Keratinocyte (primary cell): ENCODE results near the gene VSIG10L2. TPM values are rescaled to one million over a fixed set of nuclear protein-coding genes. Genes with fewer than 3 reads are reported as not detected.
A peak's percentile ranks its signal among the peaks of the same experiment; 100 is the strongest.

Source experiments
- DNase-seq: peaks from one replicate; pipeline ENCODE4 v3.0.0-alpha.2; 2011; ENCODE audit warnings: low read depth, missing footprints, low spot score
- FAIRE-seq: peaks from 2 replicates; lab custom pipeline; 2011; peaks lifted over from hg19 to GRCh38; lab: Jason Lieb, UNC
- H2AFZ ChIP-seq: 2 replicates; pipeline ENCODE4 v1.6.0; 2012; ENCODE audit warnings: low read length, control low read depth, inconsistent platforms; ENCODE audit not compliant: control insufficient read depth
- H3K27ac ChIP-seq: 2 replicates; pipeline ENCODE4 v1.5.1; 2011; ENCODE audit warnings: low read length; ENCODE audit not compliant: control insufficient read depth, insufficient read depth
- H3K27me3 ChIP-seq: 3 replicates; pipeline ENCODE4 v1.6.0; 2011; ENCODE audit warnings: low read length; ENCODE audit not compliant: control insufficient read depth, insufficient read depth; ENCODE audit errors: extremely low read depth
- H3K36me3 ChIP-seq, 2 experiments: 2 replicates in 1 of 2; 3 replicates in 1 of 2; pipeline ENCODE4 v1.5.1; 2011; ENCODE audit warnings: low read length in 2 of 2, mild to moderate bottlenecking in 1 of 2; ENCODE audit not compliant: control insufficient read depth in 2 of 2, insufficient read depth in 2 of 2; ENCODE audit errors: extremely low read depth in 1 of 2
- H3K4me1 ChIP-seq: 3 replicates; pipeline ENCODE4 v1.5.1; 2011; ENCODE audit warnings: low read length; ENCODE audit not compliant: control insufficient read depth, insufficient read depth; ENCODE audit errors: extremely low read depth
- H3K4me2 ChIP-seq: 3 replicates; pipeline ENCODE4 v1.6.0; 2011; ENCODE audit warnings: low read depth, low read length; ENCODE audit not compliant: control insufficient read depth, insufficient read depth; ENCODE audit errors: extremely low read depth
- H3K4me3 ChIP-seq, 3 experiments: fragments of 200-600 bp in 1 of 3; sonication (generic) in 1 of 3; 2 replicates in 2 of 3; 3 replicates in 1 of 3; pipeline ENCODE4 v1.5.1; 2011 to 2016; ENCODE audit warnings: low read length in 3 of 3, mild to moderate bottlenecking in 3 of 3, control low read depth in 2 of 3, inconsistent platforms in 1 of 3, low read depth in 1 of 3, mixed read lengths in 1 of 3, mixed run types in 1 of 3, moderate library complexity in 1 of 3; ENCODE audit not compliant: control insufficient read depth in 2 of 3, insufficient read depth in 2 of 3; ENCODE audit errors: extremely low read depth in 1 of 3
- H3K79me2 ChIP-seq: 2 replicates; pipeline ENCODE4 v1.6.0; 2012; ENCODE audit warnings: low read length; ENCODE audit not compliant: control insufficient read depth, insufficient read depth
- H3K9ac ChIP-seq: 3 replicates; pipeline ENCODE4 v1.6.0; 2011; ENCODE audit warnings: low read length; ENCODE audit not compliant: control insufficient read depth, insufficient read depth; ENCODE audit errors: extremely low read depth
- H3K9me1 ChIP-seq: 3 replicates; pipeline ENCODE4 v1.6.0; 2011; ENCODE audit warnings: low read length; ENCODE audit not compliant: control insufficient read depth, insufficient read depth; ENCODE audit errors: extremely low read depth
- H3K9me3 ChIP-seq: 2 replicates; pipeline ENCODE4 v1.5.1; 2012; ENCODE audit warnings: low read depth, low read length; ENCODE audit not compliant: control insufficient read depth
- H4K20me1 ChIP-seq: 3 replicates; pipeline ENCODE4 v1.6.0; 2011; ENCODE audit warnings: low read length; ENCODE audit not compliant: control insufficient read depth, insufficient read depth; ENCODE audit errors: extremely low read depth
- EZH2 ChIP-seq: IDR thresholded peaks from one replicate; pipeline ENCODE4 v1.6.1; 2012; ENCODE audit warnings: inconsistent platforms, mild to moderate bottlenecking, low read length, moderate library complexity
- dilution Hi-C: fragments of 300-500 bp; cut with MboI; formaldehyde crosslinking; loops from one replicate; pipeline ENCODE4 v1.7.0; 2020; ENCODE audit warnings: low sequenced_read_pairs; ENCODE audit not compliant: extremely low pct_ligation_motif_present
- polyA plus RNA-seq, 5 experiments: library from polyadenylated mRNA; depleted of rRNA in 3 of 5; stranded (reverse) in 3 of 5; stranded (forward) in 1 of 5; unstranded in 1 of 5; fragments of >200 nt; gene quantifications; 1 replicate in 1 of 5; 2 replicates in 3 of 5; 3 replicates in 1 of 5; pipeline versions ENCODE4 v1.2.1 to v1.2.3, GENCODE V29; 2011 to 2012; ENCODE audit warnings: missing spikeins in 2 of 5, low read depth in 1 of 5, low replicate concordance in 1 of 5
- TF ChIP-seq, protein P1 (sequence below), 3 experiments: IDR thresholded peaks in 1 of 3; conservative IDR thresholded peaks in 1 of 3; optimal IDR thresholded peaks in 1 of 3; 2 replicates in 2 of 3; 3 replicates in 1 of 3; pipeline versions ENCODE3 to v1.5.1; 2011; ENCODE audit warnings: low read length in 3 of 3, mild to moderate bottlenecking in 3 of 3, moderate library complexity in 2 of 3, control low read depth in 1 of 3, inconsistent platforms in 1 of 3; ENCODE audit not compliant: insufficient read depth in 2 of 3; ENCODE audit errors: extremely low read depth in 1 of 3

The VSIG10L2 gene
- polyA plus RNA-seq, 1 donor (not counting 4 experiments of a cell fraction or from before 2014, with no cell fraction given): 0.09 TPM

DNA sequence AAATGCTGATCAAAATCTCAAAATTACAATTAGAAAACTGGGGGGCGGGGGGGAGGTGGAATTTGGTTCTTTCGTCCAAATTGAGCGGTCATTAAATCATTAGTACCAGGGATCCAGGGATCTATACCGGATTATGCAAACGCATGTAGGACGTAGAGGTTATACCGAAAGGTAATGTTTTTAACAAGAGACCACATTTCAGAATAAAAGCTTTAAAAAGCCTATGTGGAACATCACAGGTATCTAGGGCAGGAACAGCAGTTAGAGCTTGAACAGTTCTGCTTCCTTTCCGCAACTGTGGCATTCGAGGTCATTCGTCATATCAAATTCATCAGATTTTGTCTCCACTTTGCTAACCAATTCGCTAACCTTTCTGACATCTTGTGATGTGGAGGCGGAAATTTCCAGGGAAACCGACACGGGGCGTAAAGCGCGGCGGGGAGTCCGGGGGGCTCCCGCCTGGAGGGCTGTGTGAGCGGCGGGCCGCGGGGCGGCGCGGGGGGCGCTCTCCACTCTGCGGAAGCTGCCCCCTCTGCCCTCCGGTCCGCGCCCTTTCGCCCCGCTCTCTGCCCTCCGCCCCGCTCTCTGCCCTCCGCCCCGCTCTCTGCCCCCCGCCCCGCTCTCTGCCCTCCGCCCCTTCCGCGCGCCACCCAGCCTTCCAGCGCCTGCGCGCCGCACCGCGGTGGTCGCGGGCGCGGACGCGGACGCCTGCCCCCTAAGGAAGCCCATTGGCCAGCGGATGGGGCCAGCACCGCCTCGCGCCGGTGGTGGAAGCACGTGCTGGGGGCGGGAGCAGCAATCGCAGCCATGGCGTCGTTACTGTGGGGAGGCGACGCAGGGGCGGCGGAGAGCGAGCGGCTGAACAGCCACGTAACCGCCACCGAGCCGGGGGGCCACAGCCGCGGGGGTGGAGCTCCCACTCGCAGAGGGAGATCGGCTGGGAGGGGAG, 41.9 kb upstream of the VSIG10L2 start, which contains the start of gene DDX25:
Gene DDX25 (plus strand): TSS at position 798 of the 949 bp plus-strand sequence. CDS start 10 bp downstream, at position 808.
- peaks cover 22% of the 10 kb centered on the region for H3K79me2 ChIP-seq
- peak within 1 kb of the TSS; percentile 18 to 83 (median 67) for H3K4me3 ChIP-seq
- dilution Hi-C loops: no loop called here
- no peaks in the 10 kb centered on the region for H3K9me1 ChIP-seq
- H3K27me3 ChIP-seq: peaks cover 20% of the 10 kb centered on the region
- no peak for FAIRE-seq
- peak within 1 kb of the TSS; percentile 84 for H3K4me2 ChIP-seq
- H3K9ac ChIP-seq: no peak within 1 kb of the TSS
- H3K9me3 ChIP-seq: no peaks in the 10 kb centered on the region
- peak; percentile 81 for TF ChIP-seq EZH2
- TF ChIP-seq, protein P1, sequence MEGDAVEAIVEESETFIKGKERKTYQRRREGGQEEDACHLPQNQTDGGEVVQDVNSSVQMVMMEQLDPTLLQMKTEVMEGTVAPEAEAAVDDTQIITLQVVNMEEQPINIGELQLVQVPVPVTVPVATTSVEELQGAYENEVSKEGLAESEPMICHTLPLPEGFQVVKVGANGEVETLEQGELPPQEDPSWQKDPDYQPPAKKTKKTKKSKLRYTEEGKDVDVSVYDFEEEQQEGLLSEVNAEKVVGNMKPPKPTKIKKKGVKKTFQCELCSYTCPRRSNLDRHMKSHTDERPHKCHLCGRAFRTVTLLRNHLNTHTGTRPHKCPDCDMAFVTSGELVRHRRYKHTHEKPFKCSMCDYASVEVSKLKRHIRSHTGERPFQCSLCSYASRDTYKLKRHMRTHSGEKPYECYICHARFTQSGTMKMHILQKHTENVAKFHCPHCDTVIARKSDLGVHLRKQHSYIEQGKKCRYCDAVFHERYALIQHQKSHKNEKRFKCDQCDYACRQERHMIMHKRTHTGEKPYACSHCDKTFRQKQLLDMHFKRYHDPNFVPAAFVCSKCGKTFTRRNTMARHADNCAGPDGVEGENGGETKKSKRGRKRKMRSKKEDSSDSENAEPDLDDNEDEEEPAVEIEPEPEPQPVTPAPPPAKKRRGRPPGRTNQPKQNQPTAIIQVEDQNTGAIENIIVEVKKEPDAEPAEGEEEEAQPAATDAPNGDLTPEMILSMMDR (optimal IDR thresholded peaks at IDR 0.05 in 1 of 3, IDR thresholded peaks at IDR 0.05 in 1 of 3, conservative IDR thresholded peaks at IDR 0.05 in 1 of 3; ENCODE audit: extremely low read depth in 1 of 3, insufficient read depth in 2 of 3, low read length in 3 of 3): no peak
- peaks cover 7% of the 10 kb centered on the region for H3K4me1 ChIP-seq
- H2AFZ ChIP-seq: no peak within 1 kb of the TSS
- peaks cover 6 to 8% of the 10 kb centered on the region in 2 experiments for H3K36me3 ChIP-seq
- H3K27ac ChIP-seq: no peak within 1 kb of the TSS
- no peaks in the 10 kb centered on the region for H4K20me1 ChIP-seq
- DNase-seq: no peak

DNA sequence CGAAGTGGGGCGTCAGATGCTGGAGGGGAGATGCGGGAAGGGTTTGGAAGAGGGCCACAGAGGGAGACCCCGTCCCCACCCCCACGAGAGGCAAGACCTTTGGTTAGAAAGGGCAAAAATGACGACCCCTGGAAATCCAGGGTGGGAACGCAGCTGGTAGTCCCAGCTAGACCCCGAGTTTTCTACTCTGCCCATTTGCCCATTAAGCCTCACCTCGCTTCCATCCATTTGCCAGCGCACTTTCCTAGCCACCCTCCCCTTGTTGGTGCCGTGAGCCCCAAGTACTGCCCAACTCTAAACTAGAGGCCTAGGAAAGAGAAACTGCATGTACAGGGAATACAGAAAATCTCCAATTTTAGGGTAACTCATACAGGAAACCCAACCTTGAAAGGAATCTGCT, 41.2 kb upstream of the VSIG10L2 start:
- Histone ChIP-seq H3K9me1 (no peaks in the 10 kb centered on the region), H3K27ac (no peak overlapping the region), H3K9ac (no peak overlapping the region), H3K36me3 (peaks cover 1 to 3% of the 10 kb centered on the region in 2 experiments), H3K79me2 (peaks cover 15% of the 10 kb centered on the region), H3K27me3 (peaks cover 20% of the 10 kb centered on the region), H3K4me2 (no peak overlapping the region), H2AFZ (no peak overlapping the region), H3K9me3 (no peaks in the 10 kb centered on the region), H3K4me3 (no peak overlapping the region), H4K20me1 (no peaks in the 10 kb centered on the region), H3K4me1 (peaks cover 7% of the 10 kb centered on the region)
- DNase-seq (no peak), FAIRE-seq (no peak)
- dilution Hi-C loops: no loop called here
- TF ChIP-seq, protein P1 (optimal IDR thresholded peaks at IDR 0.05 in 1 of 3, IDR thresholded peaks at IDR 0.05 in 1 of 3, conservative IDR thresholded peaks at IDR 0.05 in 1 of 3; ENCODE audit: extremely low read depth in 1 of 3, insufficient read depth in 2 of 3, low read length in 3 of 3): no peak
- TF ChIP-seq EZH2: peak; percentile 61
